Activated naive CD4-positive, alpha-beta T cell treated with anti-CD3 and anti-CD28 coated beads, Interleukin-2, amount 50 U/mL, for 24 hours (primary cell): Measurements from ENCODE around the gene SUN2.
"Not testable (repeated sequence)": the region's sequence is repeated elsewhere in the genome, so short reads cannot be mapped to it uniquely, and the experiment has no call there.

Source experiments
- H3K27ac Mint-ChIP-seq: one replicate; pipeline ENCODE4 v1.8.0; 2021; ENCODE audit warnings: mild to moderate bottlenecking, mixed read lengths
- H3K27me3 Mint-ChIP-seq: one replicate; pipeline ENCODE4 v1.8.0; 2021; ENCODE audit warnings: mixed read lengths
- H3K36me3 Mint-ChIP-seq: one replicate; pipeline ENCODE4 v1.8.0; 2021; ENCODE audit warnings: mixed read lengths
- H3K4me1 Mint-ChIP-seq: one replicate; pipeline ENCODE4 v1.8.0; 2021; ENCODE audit warnings: mixed read lengths
- H3K4me3 Mint-ChIP-seq: one replicate; pipeline ENCODE4 v1.8.0; 2021; ENCODE audit warnings: mild to moderate bottlenecking, mixed read lengths
- H3K9me3 Mint-ChIP-seq: one replicate; pipeline ENCODE4 v1.8.0; 2021; ENCODE audit warnings: mixed read lengths

SUN2 gene, protein sequence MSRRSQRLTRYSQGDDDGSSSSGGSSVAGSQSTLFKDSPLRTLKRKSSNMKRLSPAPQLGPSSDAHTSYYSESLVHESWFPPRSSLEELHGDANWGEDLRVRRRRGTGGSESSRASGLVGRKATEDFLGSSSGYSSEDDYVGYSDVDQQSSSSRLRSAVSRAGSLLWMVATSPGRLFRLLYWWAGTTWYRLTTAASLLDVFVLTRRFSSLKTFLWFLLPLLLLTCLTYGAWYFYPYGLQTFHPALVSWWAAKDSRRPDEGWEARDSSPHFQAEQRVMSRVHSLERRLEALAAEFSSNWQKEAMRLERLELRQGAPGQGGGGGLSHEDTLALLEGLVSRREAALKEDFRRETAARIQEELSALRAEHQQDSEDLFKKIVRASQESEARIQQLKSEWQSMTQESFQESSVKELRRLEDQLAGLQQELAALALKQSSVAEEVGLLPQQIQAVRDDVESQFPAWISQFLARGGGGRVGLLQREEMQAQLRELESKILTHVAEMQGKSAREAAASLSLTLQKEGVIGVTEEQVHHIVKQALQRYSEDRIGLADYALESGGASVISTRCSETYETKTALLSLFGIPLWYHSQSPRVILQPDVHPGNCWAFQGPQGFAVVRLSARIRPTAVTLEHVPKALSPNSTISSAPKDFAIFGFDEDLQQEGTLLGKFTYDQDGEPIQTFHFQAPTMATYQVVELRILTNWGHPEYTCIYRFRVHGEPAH

GRCh38 chr22:38755911-38756532, at the start of gene SUN2:
Gene SUN2, minus strand, starts transcription at chr22:38755998. Its CDS starts 3,370 bp downstream, at chr22:38752628.
- Mint-ChIP-seq H3K9me3 (no peaks in the 10 kb centered on the region), H3K36me3 (peaks cover 2% of the 10 kb centered on the region), H3K27me3 (no peaks in the 10 kb centered on the region), H3K27ac (peak within 1 kb of the TSS; percentile 91), H3K4me3 (peak within 1 kb of the TSS; percentile 95), H3K4me1 (peaks cover 75% of the 10 kb centered on the region)

GRCh38 chr22:38805041-38805593, 49.3 kb upstream of the SUN2 start:
- H3K9me3 Mint-ChIP-seq, H3K4me1 Mint-ChIP-seq, H3K27me3 Mint-ChIP-seq, H3K36me3 Mint-ChIP-seq, H3K27ac Mint-ChIP-seq, H3K4me3 Mint-ChIP-seq: not testable (repeated sequence)

DNA sequence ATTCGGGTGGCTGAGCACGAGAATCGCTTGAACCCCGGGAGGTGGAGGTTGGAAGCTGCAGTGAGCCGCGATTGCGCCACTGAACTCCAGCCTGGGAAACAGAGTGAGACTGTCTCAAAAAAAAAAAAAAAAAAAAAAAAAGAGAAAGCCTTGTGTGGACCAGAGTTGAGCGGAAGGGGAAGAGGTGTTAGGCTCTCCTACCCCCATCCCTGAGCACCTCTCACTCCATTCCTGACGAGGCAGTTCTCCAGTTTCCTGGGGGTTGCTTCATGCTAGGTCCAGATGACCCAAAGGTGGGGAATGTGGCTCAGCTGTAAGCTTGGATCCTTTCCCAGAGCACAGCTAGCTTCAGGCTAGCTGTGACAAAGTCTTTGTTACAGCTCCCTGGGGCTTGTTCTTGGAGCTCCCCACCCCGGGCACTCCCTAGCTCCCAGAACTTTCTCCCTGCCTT, 46.9 kb upstream of the SUN2 start:
- Mint-ChIP-seq H3K27me3 (peaks cover 3% of the 10 kb centered on the region), H3K27ac (no peak overlapping the region), H3K4me1 (peaks cover 19% of the 10 kb centered on the region), H3K9me3 (no peaks in the 10 kb centered on the region), H3K4me3 (no peak overlapping the region), H3K36me3 (no peaks in the 10 kb centered on the region)

- no peak overlapping the region for H3K27ac Mint-ChIP-seq
- peaks cover 3% of the 10 kb centered on the region for H3K27me3 Mint-ChIP-seq
- H3K36me3 Mint-ChIP-seq = no peaks in the 10 kb centered on the region
- H3K9me3 Mint-ChIP-seq = no peaks in the 10 kb centered on the region
- H3K4me3 Mint-ChIP-seq = no peak overlapping the region
- peaks cover 28% of the 10 kb centered on the region for H3K4me1 Mint-ChIP-seq
Measured at GRCh38 chr22:38799265-38800002, 43.6 kb upstream of the SUN2 start.

DNA sequence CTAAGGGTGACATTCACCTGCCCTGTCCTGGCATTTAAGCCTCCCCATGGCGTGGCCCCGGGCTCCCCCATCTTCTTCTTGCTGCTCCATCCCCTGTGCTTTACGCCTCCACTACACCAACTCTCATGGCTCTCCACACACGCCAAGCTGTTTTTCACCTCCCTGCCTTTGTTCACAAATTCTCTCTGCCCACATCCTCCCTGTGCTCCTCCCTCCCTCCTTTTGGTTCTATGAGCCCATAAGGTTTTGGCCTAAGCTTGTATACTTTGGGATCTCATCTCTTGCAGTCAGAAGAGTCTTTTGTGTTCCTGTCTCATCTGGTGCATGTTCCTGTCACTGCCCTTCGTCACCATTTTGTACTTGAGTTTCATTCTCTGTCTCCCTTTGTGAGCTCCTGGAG, 42.7 kb upstream of the SUN2 start:
- Mint-ChIP-seq H3K9me3 (no peaks in the 10 kb centered on the region), H3K4me1 (peaks cover 30% of the 10 kb centered on the region), H3K36me3 (no peaks in the 10 kb centered on the region), H3K4me3 (peak overlapping the region; percentile 23), H3K27me3 (peaks cover under 1% of the 10 kb centered on the region), H3K27ac (peak overlapping the region; percentile 31)

- Mint-ChIP-seq H3K36me3 (no peaks in the 10 kb centered on the region), H3K4me3 (no peak overlapping the region), H3K27me3 (no peaks in the 10 kb centered on the region), H3K9me3 (no peaks in the 10 kb centered on the region), H3K4me1 (peaks cover 35% of the 10 kb centered on the region), H3K27ac (no peak overlapping the region)
Measured at GRCh38 chr22:38796262-38796957, 40.6 kb upstream of the SUN2 start.

- no peaks in the 10 kb centered on the region for H3K36me3 Mint-ChIP-seq
- H3K9me3 Mint-ChIP-seq = no peaks in the 10 kb centered on the region
- no peak overlapping the region for H3K27ac Mint-ChIP-seq
- H3K4me1 Mint-ChIP-seq = peaks cover 35% of the 10 kb centered on the region
- H3K27me3 Mint-ChIP-seq = no peaks in the 10 kb centered on the region
- H3K4me3 Mint-ChIP-seq = peak overlapping the region; percentile 37
Measured at GRCh38 chr22:38795569-38795968, 39.8 kb upstream of the SUN2 start.

DNA sequence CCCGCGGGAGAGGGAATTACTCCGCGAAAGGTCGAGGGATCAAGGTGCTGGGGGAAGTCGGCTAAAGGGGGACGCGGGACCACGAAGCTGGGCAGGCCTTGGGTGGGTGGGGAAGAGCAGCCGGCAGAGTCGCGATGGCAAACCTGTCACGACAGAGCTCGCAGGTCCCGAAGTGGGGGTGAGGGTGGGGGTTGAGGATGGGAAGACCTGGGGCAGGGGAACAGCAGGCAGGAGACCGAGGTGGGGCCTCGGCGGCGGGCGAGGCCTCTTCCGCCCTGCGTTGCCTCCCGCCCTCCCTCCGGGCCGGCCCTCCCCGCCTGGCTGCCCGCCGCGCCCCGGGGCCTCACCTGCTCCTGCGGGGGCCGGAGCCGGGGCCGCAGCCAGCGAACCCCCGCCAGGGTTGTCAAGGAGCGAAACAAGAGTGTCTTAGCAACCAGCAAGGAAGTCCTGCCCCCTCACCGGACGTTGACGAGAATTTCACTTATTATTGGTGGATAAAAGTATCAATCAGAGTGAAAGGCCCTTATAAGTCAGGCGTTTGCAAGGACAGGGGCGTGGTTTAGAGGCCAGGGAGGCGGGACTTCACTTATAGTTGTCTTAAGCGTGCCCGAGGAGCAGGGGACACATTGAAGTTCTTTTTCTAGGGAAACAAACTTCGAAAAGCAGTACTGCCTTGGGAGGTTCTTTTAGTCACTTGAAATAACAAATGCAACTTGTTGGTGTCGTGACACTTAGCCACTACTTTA, 38.1 kb upstream of the SUN2 start, which contains the start of gene DNAL4:
TSS of gene DNAL4 (minus strand) at position 423 of the 746 bp plus-strand sequence. CDS start 11,412 bp downstream, outside the sequence.
- no peaks in the 10 kb centered on the region for H3K27me3 Mint-ChIP-seq
- H3K4me3 Mint-ChIP-seq = peak within 1 kb of the TSS; percentile 93
- no peaks in the 10 kb centered on the region for H3K36me3 Mint-ChIP-seq
- peaks cover 33% of the 10 kb centered on the region for H3K4me1 Mint-ChIP-seq
- H3K9me3 Mint-ChIP-seq = no peaks in the 10 kb centered on the region
- peak within 1 kb of the TSS; percentile 88 for H3K27ac Mint-ChIP-seq

GRCh38 chr22:38793317-38793716, 37.5 kb upstream of the SUN2 start:
- Mint-ChIP-seq H3K9me3 (no peaks in the 10 kb centered on the region), H3K27me3 (no peaks in the 10 kb centered on the region), H3K4me3 (peak overlapping the region; percentile 93), H3K36me3 (no peaks in the 10 kb centered on the region), H3K4me1 (peaks cover 27% of the 10 kb centered on the region), H3K27ac (peak overlapping the region; percentile 88)

GRCh38 chr22:38792833-38793232, 37.0 kb upstream of the SUN2 start:
- H3K4me3 Mint-ChIP-seq = peak overlapping the region; percentile 93
- peaks cover 22% of the 10 kb centered on the region for H3K4me1 Mint-ChIP-seq
- H3K27ac Mint-ChIP-seq = peak overlapping the region; percentile 88
- no peaks in the 10 kb centered on the region for H3K9me3 Mint-ChIP-seq
- no peaks in the 10 kb centered on the region for H3K36me3 Mint-ChIP-seq
- no peaks in the 10 kb centered on the region for H3K27me3 Mint-ChIP-seq

DNA sequence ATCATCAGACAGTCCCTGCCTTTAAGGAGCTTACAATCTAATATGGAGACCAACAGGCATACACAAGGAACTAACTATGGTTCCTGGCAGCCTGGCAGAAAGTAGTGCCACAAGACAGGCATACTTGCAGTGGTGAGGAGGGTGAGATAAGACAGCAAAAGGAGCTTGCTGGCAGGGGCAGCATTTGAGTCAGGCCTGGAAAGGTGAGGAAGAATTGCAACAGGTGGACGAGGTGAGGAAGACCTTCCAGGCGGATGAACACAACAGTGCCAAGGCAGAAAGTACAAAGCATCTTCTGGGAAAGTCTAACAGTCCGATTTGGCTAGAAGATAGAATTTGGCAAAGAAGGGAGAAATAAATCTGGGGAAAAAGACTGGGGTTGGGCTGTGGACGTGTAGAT, 33.8 kb upstream of the SUN2 start:
- Mint-ChIP-seq H3K27ac (no peak overlapping the region), H3K4me1 (peaks cover 13% of the 10 kb centered on the region), H3K36me3 (no peaks in the 10 kb centered on the region), H3K9me3 (no peaks in the 10 kb centered on the region), H3K27me3 (no peaks in the 10 kb centered on the region), H3K4me3 (no peak overlapping the region)

DNA sequence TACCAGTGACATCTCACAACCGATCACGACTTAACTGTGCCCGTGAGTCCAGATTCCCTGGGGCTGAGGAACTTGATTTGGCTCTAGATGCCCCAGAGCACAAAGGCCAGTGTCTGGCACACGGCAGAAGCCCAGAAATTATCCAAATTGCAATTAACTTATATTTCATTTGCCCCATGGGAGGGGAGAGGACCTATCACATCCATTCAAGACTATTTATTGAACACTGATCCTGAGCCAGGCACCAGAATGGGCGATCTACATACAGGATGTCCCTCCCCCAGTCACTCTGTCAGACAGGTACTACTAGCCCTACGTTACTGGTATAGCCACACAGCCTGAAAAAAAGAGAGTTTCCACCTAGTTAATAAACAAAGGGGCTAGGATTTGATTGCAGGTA, 33.0 kb upstream of the SUN2 start:
- peaks cover 9% of the 10 kb centered on the region for H3K4me1 Mint-ChIP-seq
- no peak overlapping the region for H3K4me3 Mint-ChIP-seq
- no peak overlapping the region for H3K27ac Mint-ChIP-seq
- no peaks in the 10 kb centered on the region for H3K27me3 Mint-ChIP-seq
- H3K9me3 Mint-ChIP-seq = no peaks in the 10 kb centered on the region
- no peaks in the 10 kb centered on the region for H3K36me3 Mint-ChIP-seq

DNA sequence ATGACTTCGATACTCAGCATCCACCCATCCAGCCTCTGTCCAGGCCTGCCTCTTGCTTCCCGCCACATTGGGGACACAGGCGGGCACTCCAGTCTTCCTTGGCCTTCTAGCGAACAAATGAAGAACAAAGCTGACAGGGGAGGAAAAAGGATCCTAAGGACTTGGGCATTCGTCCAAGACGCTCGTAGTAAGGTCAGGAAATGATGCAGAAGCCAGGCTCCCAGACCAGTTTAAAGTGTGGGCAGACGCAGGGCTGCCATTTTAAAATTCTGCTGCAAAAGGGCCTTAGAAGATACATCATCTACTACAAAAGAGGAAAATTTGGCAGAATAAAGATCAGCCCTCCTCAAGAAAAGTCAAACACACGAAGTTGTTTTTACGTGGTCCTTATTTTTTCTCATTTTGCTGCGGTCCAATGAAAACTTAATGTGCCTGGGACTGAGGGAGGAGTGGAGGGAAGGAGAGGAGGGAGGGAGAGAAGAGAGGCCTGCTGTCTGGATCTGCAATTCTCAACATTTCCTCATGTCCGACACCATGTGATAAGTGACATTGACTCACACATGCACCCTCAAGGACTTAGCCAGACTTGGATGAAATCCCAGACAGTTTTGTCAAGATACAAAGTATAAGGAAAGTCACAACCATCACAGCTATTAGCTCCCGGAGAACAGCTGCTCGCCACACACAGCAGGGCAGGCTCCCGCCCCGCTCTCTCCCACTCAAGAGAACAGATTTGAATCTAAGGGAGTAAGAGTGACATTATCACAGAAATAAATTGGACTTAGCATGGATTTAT, 32.4 kb upstream of the SUN2 start:
- no peaks in the 10 kb centered on the region for H3K36me3 Mint-ChIP-seq
- no peaks in the 10 kb centered on the region for H3K27me3 Mint-ChIP-seq
- no peaks in the 10 kb centered on the region for H3K9me3 Mint-ChIP-seq
- H3K4me1 Mint-ChIP-seq = peaks cover 12% of the 10 kb centered on the region
- no peak overlapping the region for H3K4me3 Mint-ChIP-seq
- H3K27ac Mint-ChIP-seq = no peak overlapping the region
